Measurements from ENCODE around the gene ZNF488. TPM values are rescaled to one million over a fixed set of nuclear protein-coding genes. Genes with fewer than 3 reads are reported as not detected.

ZNF488 gene
- polyA plus RNA-seq, 4 donors, result 4.8 to 7.8 (median 5.9) TPM

Other genes with a start within 250 kb of the ZNF488 start
- 1 to 10 TPM; 1.7 to 2.9 (median 1.9) TPM for gene GDF10, start 84.1 kb downstream of the ZNF488 start, polyA plus RNA-seq (ENCODE audit: insufficient read length in 4 of 4)
- gene GDF2, start 61.8 kb downstream of the ZNF488 start, polyA plus RNA-seq (ENCODE audit: insufficient read length in 4 of 4), result not detected
- under 1 TPM; 0.07 to 0.11 (median 0.08) TPM for gene RBP3, start 35.9 kb downstream of the ZNF488 start, polyA plus RNA-seq (ENCODE audit: insufficient read length in 4 of 4)
- gene ANXA8, start 99.8 kb upstream of the ZNF488 start, polyA plus RNA-seq (ENCODE audit: insufficient read length in 4 of 4), result under 1 TPM in 3 of 4 donors, not detected in 1; 0.12 to 0.62 (median 0.40) TPM
- not detected for gene FAM25G, start 107.4 kb upstream of the ZNF488 start, polyA plus RNA-seq (ENCODE audit: insufficient read length in 4 of 4)
- 10 to 100 TPM in 1 of 4 donors, 1 to 10 TPM in 3; 4.4 to 15.0 (median 7.7) TPM for gene AGAP9, start 139.3 kb upstream of the ZNF488 start, polyA plus RNA-seq (ENCODE audit: insufficient read length in 4 of 4)

All from right renal pelvis (tissue), 4 donors.